Measurements from ENCODE around the gene GSTM1. TPM values are rescaled to one million over a fixed set of nuclear protein-coding genes. Genes with fewer than 3 reads are reported as not detected.
A peak's percentile ranks its signal among the peaks of the same experiment; 100 is the strongest.
"Not testable (repeated sequence)": the region's sequence is repeated elsewhere in the genome, so short reads cannot be mapped to it uniquely, and the experiment has no call there.

GSTM1 gene
- total and polyA plus RNA-seq, 4 donors = 0.10 to 36.9 TPM; not detected in 2

DNA sequence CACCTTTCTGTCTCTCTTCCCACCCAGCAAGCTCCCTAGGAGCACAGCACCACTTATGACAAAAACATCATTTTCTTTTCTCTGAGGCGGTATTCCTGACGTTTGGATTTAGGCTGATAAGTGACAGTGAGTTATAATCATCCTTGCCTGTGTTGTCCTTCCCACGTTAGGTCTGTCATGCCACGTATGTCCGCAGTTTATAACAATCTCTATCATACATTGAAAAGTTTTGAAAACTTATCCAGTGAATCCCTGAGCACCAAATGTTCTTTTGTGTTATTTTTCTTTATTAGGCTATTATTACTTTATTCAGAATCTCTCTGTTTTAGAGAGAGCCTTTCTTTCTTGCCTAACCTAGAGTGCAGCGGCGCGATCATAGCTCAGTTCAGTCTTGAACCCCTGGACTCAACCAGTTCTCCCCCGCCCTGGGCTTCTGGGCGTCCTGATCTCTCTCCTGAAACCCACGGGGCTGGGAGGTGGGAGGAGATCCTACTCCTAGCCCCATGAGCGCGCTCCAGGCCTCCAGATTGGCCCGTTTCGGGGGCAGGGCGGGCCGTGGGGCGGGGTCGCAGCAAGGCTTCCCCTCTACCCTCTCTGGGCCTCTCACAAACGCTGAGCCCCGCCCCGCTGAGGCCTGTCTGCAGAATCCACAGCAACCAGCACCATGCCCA is 20.0 kb upstream of the GSTM1 start, which contains the start of gene GSTM2:
GSTM2 (plus strand) TSS at position 606 of the 671 bp plus-strand sequence; CDS start at position 665, 59 bp downstream.
- no peaks in the 10 kb centered on the region for H3K27me3 ChIP-seq (ENCODE audit: control insufficient read depth in 3 of 3, insufficient read depth in 3 of 3, low read length in 2 of 3)
- 13% methylated on average over 22 of the region's 22 CpGs for WGBS, 2 donors
- peaks cover 0 to 1% (median 0%) of the 10 kb centered on the region in 4 donors for H3K36me3 ChIP-seq (ENCODE audit: control insufficient read depth in 4 of 4, insufficient read depth in 4 of 4, low read length in 4 of 4)
- peak; percentile 95 to 97 (median 95) for DNase-seq
- H3K9me3 ChIP-seq (ENCODE audit: control insufficient read depth in 4 of 4, insufficient read depth in 3 of 4, low read length in 3 of 4) = no peaks in the 10 kb centered on the region
- TF ChIP-seq, protein P1, sequence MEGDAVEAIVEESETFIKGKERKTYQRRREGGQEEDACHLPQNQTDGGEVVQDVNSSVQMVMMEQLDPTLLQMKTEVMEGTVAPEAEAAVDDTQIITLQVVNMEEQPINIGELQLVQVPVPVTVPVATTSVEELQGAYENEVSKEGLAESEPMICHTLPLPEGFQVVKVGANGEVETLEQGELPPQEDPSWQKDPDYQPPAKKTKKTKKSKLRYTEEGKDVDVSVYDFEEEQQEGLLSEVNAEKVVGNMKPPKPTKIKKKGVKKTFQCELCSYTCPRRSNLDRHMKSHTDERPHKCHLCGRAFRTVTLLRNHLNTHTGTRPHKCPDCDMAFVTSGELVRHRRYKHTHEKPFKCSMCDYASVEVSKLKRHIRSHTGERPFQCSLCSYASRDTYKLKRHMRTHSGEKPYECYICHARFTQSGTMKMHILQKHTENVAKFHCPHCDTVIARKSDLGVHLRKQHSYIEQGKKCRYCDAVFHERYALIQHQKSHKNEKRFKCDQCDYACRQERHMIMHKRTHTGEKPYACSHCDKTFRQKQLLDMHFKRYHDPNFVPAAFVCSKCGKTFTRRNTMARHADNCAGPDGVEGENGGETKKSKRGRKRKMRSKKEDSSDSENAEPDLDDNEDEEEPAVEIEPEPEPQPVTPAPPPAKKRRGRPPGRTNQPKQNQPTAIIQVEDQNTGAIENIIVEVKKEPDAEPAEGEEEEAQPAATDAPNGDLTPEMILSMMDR (IDR thresholded peaks at IDR 0.05; ENCODE audit: control extremely low read depth, extremely low read depth) = no peak
- H3K9ac ChIP-seq (ENCODE audit: insufficient read depth in 1 of 2, low read length in 2 of 2) = peak within 1 kb of the TSS; percentile 60 to 88
- peaks cover 0 to 4% (median 0%) of the 10 kb centered on the region in 5 donors for H3K4me1 ChIP-seq (ENCODE audit: control insufficient read depth in 5 of 5, insufficient read depth in 5 of 5, low read length in 5 of 5)
- ATAC-seq (ENCODE audit: insufficient read depth, low FRiP score) = peak; percentile 97
- H3K27ac ChIP-seq (ENCODE audit: low read depth in 1 of 2, low read length in 1 of 2) = no peak within 1 kb of the TSS
- peak within 1 kb of the TSS; percentile 47 for H3K4me3 ChIP-seq

DNA sequence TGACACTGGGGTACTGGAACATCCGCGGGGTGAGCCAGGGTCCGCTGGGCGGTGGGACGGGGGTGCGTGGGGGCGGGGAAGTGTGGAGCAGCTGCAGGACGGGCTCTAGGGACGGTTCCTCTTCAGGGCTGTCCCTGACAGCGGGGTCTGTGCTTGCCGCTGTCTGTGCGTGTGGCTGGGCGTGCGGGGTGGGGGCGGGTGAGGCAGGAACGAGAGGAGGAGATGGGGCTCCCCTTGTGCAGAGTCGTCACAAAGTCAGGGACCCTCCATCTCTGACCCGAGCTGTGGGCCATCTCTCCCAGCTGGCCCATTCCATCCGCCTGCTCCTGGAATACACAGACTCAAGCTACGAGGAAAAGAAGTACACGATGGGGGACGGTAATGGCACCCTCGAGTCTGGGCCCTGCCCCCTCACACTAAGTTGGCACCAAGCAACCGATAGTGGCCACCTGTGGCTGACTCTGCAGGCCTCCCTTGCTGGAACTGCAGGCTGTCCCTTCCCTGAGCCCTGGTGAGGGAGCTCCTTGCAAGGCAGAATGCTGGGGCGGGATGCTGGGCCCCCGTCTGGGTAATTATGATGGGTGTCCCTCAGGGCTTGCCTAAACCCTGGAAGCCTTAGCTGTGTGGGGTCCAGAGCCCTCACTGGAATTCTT is 19.4 kb upstream of the GSTM1 start:
- Histone ChIP-seq H3K9me3 (ENCODE audit: control insufficient read depth in 4 of 4, insufficient read depth in 3 of 4, low read length in 3 of 4) (no peaks in the 10 kb centered on the region), H3K4me1 (ENCODE audit: control insufficient read depth in 5 of 5, insufficient read depth in 5 of 5, low read length in 5 of 5) (peaks cover 0 to 4% (median 0%) of the 10 kb centered on the region in 5 donors), H3K27ac (ENCODE audit: low read depth in 1 of 2, low read length in 1 of 2) (no peak overlapping the region)

DNA sequence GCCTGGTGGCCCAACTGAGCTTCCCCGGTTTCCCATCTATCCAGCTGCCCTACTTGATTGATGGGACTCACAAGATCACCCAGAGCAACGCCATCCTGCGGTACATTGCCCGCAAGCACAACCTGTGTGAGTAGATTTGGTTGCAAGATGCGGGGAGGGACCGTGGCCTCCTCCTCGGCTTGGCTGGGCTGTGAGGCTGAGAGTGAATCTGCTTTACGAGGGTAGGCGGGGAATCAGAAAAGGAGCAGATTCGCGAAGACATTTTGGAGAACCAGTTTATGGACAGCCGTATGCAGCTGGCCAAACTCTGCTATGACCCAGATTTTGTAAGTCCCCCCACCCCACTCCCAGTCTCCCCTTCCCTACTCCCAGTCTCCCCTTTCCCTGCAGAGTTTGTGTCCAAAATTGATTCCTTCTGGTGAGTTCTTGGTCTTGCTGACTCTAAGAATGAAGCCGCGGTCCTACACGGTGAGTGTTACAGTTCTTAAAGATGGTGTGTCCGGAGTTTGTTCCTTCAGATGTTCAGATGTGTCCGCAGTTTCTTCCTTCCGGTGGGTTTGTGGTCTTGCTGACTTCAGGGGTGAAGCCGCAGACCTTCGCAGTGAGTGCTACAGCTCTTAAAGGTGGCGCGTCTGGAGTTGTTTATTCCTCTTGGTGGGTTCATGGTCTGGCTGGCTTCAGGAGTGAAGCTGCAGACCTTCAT is 18.2 kb upstream of the GSTM1 start:
- Histone ChIP-seq H3K4me1 (ENCODE audit: control insufficient read depth in 5 of 5, insufficient read depth in 5 of 5, low read length in 5 of 5) (peaks cover 0 to 4% (median 0%) of the 10 kb centered on the region in 5 donors), H3K36me3 (ENCODE audit: control insufficient read depth in 4 of 4, insufficient read depth in 4 of 4, low read length in 4 of 4) (peaks cover 0 to 4% (median under 1%) of the 10 kb centered on the region in 4 donors), H3K9ac (ENCODE audit: insufficient read depth in 1 of 2, low read length in 2 of 2) (no peak overlapping the region), H3K27ac (ENCODE audit: low read depth in 1 of 2, low read length in 1 of 2) (no peak overlapping the region), H3K9me3 (ENCODE audit: control insufficient read depth in 4 of 4, insufficient read depth in 3 of 4, low read length in 3 of 4) (no peaks in the 10 kb centered on the region), H3K4me3 (no peak overlapping the region), H3K27me3 (ENCODE audit: control insufficient read depth in 3 of 3, insufficient read depth in 3 of 3, low read length in 2 of 3) (no peaks in the 10 kb centered on the region)
- TF ChIP-seq, protein P1 (IDR thresholded peaks at IDR 0.05; ENCODE audit: control extremely low read depth, extremely low read depth) = no peak
- 79 to 90% methylated on average over 22 of the region's 22 CpGs for WGBS, 2 donors
- ATAC-seq (ENCODE audit: insufficient read depth, low FRiP score) = no peak
- DNase-seq = no peak

More for the DNA sequence above, 19.4 kb upstream of the GSTM1 start:
- H3K36me3 ChIP-seq (ENCODE audit: control insufficient read depth in 4 of 4, insufficient read depth in 4 of 4, low read length in 4 of 4) = peaks cover 0 to 1% (median under 1%) of the 10 kb centered on the region in 4 donors
- ATAC-seq (ENCODE audit: insufficient read depth, low FRiP score) = peak; percentile 36
- TF ChIP-seq, protein P1 (IDR thresholded peaks at IDR 0.05; ENCODE audit: control extremely low read depth, extremely low read depth) = no peak
- no peaks in the 10 kb centered on the region for H3K27me3 ChIP-seq (ENCODE audit: control insufficient read depth in 3 of 3, insufficient read depth in 3 of 3, low read length in 2 of 3)
- peak in 1 of 3 donors; percentile 16 for DNase-seq
- peak overlapping the region; percentile 47 for H3K4me3 ChIP-seq
- WGBS, 2 donors = 10 to 14% methylated on average over 25 to 26 of the region's 26 CpGs
- H3K9ac ChIP-seq (ENCODE audit: insufficient read depth in 1 of 2, low read length in 2 of 2) = peak overlapping the region; percentile 51 to 60

DNA sequence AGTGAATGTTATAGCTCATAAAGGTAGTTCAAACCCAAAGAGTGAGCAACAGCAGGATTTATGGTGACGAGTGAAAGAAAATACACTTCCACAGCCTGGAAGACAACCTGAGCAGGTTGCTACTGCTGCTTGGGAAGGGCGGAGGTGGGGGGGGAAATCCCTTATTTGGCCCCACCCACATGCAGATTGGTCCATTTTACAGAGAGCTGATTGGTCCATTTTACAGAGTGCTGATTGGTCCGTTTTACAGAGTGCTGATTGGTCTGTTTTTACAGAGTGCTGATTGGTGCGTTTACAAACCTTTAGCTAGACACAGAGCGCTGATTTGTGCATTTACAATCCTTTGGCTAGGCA is 17.7 kb upstream of the GSTM1 start:
- WGBS, 2 donors = 97 to 98% methylated on average over 4 to 5 of the region's 5 CpGs
- not testable (repeated sequence) for H3K9ac ChIP-seq (ENCODE audit: insufficient read depth in 1 of 2, low read length in 2 of 2); H3K4me1 ChIP-seq (ENCODE audit: control insufficient read depth in 5 of 5, insufficient read depth in 5 of 5, low read length in 5 of 5); H3K9me3 ChIP-seq (ENCODE audit: control insufficient read depth in 4 of 4, insufficient read depth in 3 of 4, low read length in 3 of 4); ATAC-seq (ENCODE audit: insufficient read depth, low FRiP score); H3K27ac ChIP-seq (ENCODE audit: low read depth in 1 of 2, low read length in 1 of 2); DNase-seq; H3K27me3 ChIP-seq (ENCODE audit: control insufficient read depth in 3 of 3, insufficient read depth in 3 of 3, low read length in 2 of 3); H3K36me3 ChIP-seq (ENCODE audit: control insufficient read depth in 4 of 4, insufficient read depth in 4 of 4, low read length in 4 of 4); H3K4me3 ChIP-seq

Measured in lung (tissue), 12 donors.